H9 (cell line): Measurements from ENCODE around the gene LRRFIP1. TPM values are rescaled to one million over a fixed set of nuclear protein-coding genes. Genes with fewer than 3 reads are reported as not detected.

Experiments
- DNase-seq: peaks from one replicate; pipeline ENCODE4 v3.0.0-alpha.2; 2017
- H2AFZ ChIP-seq: one replicate; pipeline ENCODE4 v1.6.1; 2013; ENCODE audit warnings: mild to moderate bottlenecking, low read length, control low read depth, moderate library complexity
- H2AK5ac ChIP-seq: 2 replicates; pipeline ENCODE4 v1.6.1; 2013; ENCODE audit warnings: low read length, control low read depth, mixed read lengths; ENCODE audit not compliant: insufficient read length
- H2BK120ac ChIP-seq: one replicate; pipeline ENCODE4 v1.6.1; 2013; ENCODE audit warnings: low read depth, mild to moderate bottlenecking, low read length, control low read depth, inconsistent platforms; ENCODE audit not compliant: poor library complexity, severe bottlenecking
- H2BK12ac ChIP-seq: 2 replicates; pipeline ENCODE4 v1.6.1; 2013; ENCODE audit warnings: low read length, control low read depth, mixed read lengths, low read depth; ENCODE audit not compliant: insufficient read length
- H2BK15ac ChIP-seq: 2 replicates; pipeline ENCODE4 v1.6.1; 2013; ENCODE audit warnings: low read depth, low read length, control low read depth
- H2BK20ac ChIP-seq: one replicate; pipeline ENCODE4 v1.6.1; 2013; ENCODE audit warnings: low read depth, mild to moderate bottlenecking, low read length, control low read depth, inconsistent platforms; ENCODE audit not compliant: poor library complexity, severe bottlenecking
- H2BK5ac ChIP-seq: 2 replicates; pipeline ENCODE4 v1.6.1; 2013; ENCODE audit warnings: low read length, control low read depth, mixed read lengths; ENCODE audit not compliant: insufficient read length
- H3K14ac ChIP-seq: 2 replicates; pipeline ENCODE4 v1.6.1; 2013; ENCODE audit warnings: low read length, control low read depth; ENCODE audit not compliant: insufficient read depth
- H3K18ac ChIP-seq: 2 replicates; pipeline ENCODE4 v1.6.1; 2013; ENCODE audit warnings: low read depth, mild to moderate bottlenecking, mixed read lengths, low read length, control low read depth; ENCODE audit not compliant: insufficient read length
- H3K23ac ChIP-seq: 2 replicates; pipeline ENCODE4 v1.6.1; 2013; ENCODE audit warnings: low read length, control low read depth, mixed read lengths, low read depth; ENCODE audit not compliant: insufficient read length
- H3K23me2 ChIP-seq: 2 replicates; pipeline ENCODE4 v1.6.1; 2013; ENCODE audit warnings: low read depth, mild to moderate bottlenecking, mixed read lengths, low read length, control low read depth; ENCODE audit not compliant: insufficient read length, poor library complexity, severe bottlenecking
- H3K27ac ChIP-seq: 2 replicates; pipeline ENCODE4 v1.5.1; 2013; ENCODE audit warnings: low read length, control low read depth, mixed read lengths, low read depth; ENCODE audit not compliant: insufficient read length
- H3K27me3 ChIP-seq: 2 replicates; pipeline ENCODE4 v1.6.1; 2013; ENCODE audit warnings: low read length, control low read depth, inconsistent platforms; ENCODE audit not compliant: insufficient read depth
- H3K4ac ChIP-seq: 2 replicates; pipeline ENCODE4 v1.6.1; 2013; ENCODE audit warnings: low read depth, mild to moderate bottlenecking, control low read depth, inconsistent platforms, low read length, moderate library complexity
- H3K4me1 ChIP-seq: 2 replicates; pipeline ENCODE4 v1.6.1; 2013; ENCODE audit warnings: low read length, control low read depth, inconsistent platforms; ENCODE audit not compliant: insufficient read depth
- H3K4me2 ChIP-seq: 2 replicates; pipeline ENCODE4 v1.6.1; 2013; ENCODE audit warnings: low read length, control low read depth, mixed read lengths; ENCODE audit not compliant: insufficient read length, insufficient read depth
- H3K56ac ChIP-seq: 2 replicates; pipeline ENCODE4 v1.6.1; 2013; ENCODE audit warnings: low read depth, mild to moderate bottlenecking, mixed read lengths, low read length, control low read depth; ENCODE audit not compliant: insufficient read length
- H3K79me1 ChIP-seq: 2 replicates; pipeline ENCODE4 v1.6.1; 2013; ENCODE audit warnings: low read depth, mild to moderate bottlenecking, moderate library complexity, low read length, control low read depth, inconsistent platforms; ENCODE audit not compliant: insufficient read depth, poor library complexity, severe bottlenecking
- H3K79me2 ChIP-seq: 2 replicates; pipeline ENCODE4 v1.6.1; 2013; ENCODE audit warnings: low read length, control low read depth, inconsistent platforms; ENCODE audit not compliant: insufficient read depth
- H3K9ac ChIP-seq: 2 replicates; pipeline ENCODE4 v1.6.1; 2013; ENCODE audit warnings: low read length, control low read depth, mixed read lengths; ENCODE audit not compliant: insufficient read length; ENCODE audit errors: extremely low read depth
- H3K9me3 ChIP-seq: one replicate; pipeline ENCODE4 v1.6.1; 2013; ENCODE audit warnings: low read depth, low read length, inconsistent platforms; ENCODE audit not compliant: control insufficient read depth
- H3T11ph ChIP-seq: one replicate; pipeline ENCODE4 v1.6.1; 2013; ENCODE audit warnings: mild to moderate bottlenecking, low read length, control low read depth, inconsistent platforms
- H4K20me1 ChIP-seq: one replicate; pipeline ENCODE4 v1.6.1; 2013; ENCODE audit not compliant: control insufficient read depth, insufficient read length, insufficient read depth
- H4K5ac ChIP-seq: 2 replicates; pipeline ENCODE4 v1.6.1; 2013; ENCODE audit warnings: low read depth, mild to moderate bottlenecking, mixed read lengths, low read length, control low read depth; ENCODE audit not compliant: insufficient read length
- H4K8ac ChIP-seq: replicated peaks from 2 replicates; pipeline ENCODE4 v1.6.1; 2013; ENCODE audit warnings: low read length, control low read depth, mixed read lengths, low read depth; ENCODE audit not compliant: insufficient read length
- H4K91ac ChIP-seq: 2 replicates; pipeline ENCODE4 v1.6.1; 2013; ENCODE audit warnings: low read depth, mild to moderate bottlenecking, moderate library complexity, mixed read lengths, low read length, control low read depth; ENCODE audit not compliant: insufficient read length
- H3K27ac Mint-ChIP-seq, 3 experiments: 2 replicates in 2 of 3; 3 replicates in 1 of 3; pipeline ENCODE4 v1.8.0; 2020 to 2021; ENCODE audit warnings: mixed read lengths in 3 of 3, mild to moderate bottlenecking in 1 of 3, moderate library complexity in 1 of 3
- H3K27me3 Mint-ChIP-seq: 2 replicates; pipeline ENCODE4 v1.8.0; 2021; ENCODE audit warnings: low read depth, mild to moderate bottlenecking, moderate library complexity, mixed read lengths
- H3K36me3 Mint-ChIP-seq, 3 experiments: 2 replicates in 2 of 3; 3 replicates in 1 of 3; pipeline ENCODE4 v1.8.0; 2020 to 2021; ENCODE audit warnings: low read depth in 3 of 3, mixed read lengths in 3 of 3; ENCODE audit not compliant: insufficient read depth in 1 of 3
- H3K4me1 Mint-ChIP-seq, 2 experiments: 2 replicates each; pipeline ENCODE4 v1.8.0; 2020; ENCODE audit warnings: mixed read lengths in 2 of 2
- H3K4me3 Mint-ChIP-seq, 2 experiments: 2 replicates in 1 of 2; 3 replicates in 1 of 2; pipeline ENCODE4 v1.8.0; 2020 to 2021; ENCODE audit warnings: mild to moderate bottlenecking in 2 of 2, mixed read lengths in 2 of 2, moderate library complexity in 1 of 2
- H3K9me3 Mint-ChIP-seq, 2 experiments: 2 replicates in 1 of 2; 3 replicates in 1 of 2; pipeline ENCODE4 v1.8.0; 2020; ENCODE audit warnings: mild to moderate bottlenecking in 2 of 2, mixed read lengths in 2 of 2, moderate library complexity in 1 of 2
- CTCF ChIP-seq: fragments of 200-600 bp; sonication (generic); conservative IDR thresholded peaks from 3 replicates; pipeline ENCODE4 v1.8.0; 2021; ENCODE audit warnings: antibody characterized with exemption, mild to moderate bottlenecking
- WGBS: extraction: QIAGEN DNeasy Blood & Tissue Kit; methylation state at CpG from one replicate; pipeline ENCODE4 v1.1.7; 2013; ENCODE audit warnings: missing lambda C conversion rate, low lambda C conversion rate, mixed read lengths; ENCODE audit not compliant: insufficient read length; ENCODE audit errors: extremely low coverage; 5-methylcytosine and 5-hydroxymethylcytosine counted together
- total RNA-seq: library from RNA; stranded (reverse); gene quantifications from 2 replicates; pipeline ENCODE4 v1.2.1, GENCODE V29; 2021

LRRFIP1 gene
- total RNA-seq, 1 experiment from 2014 or later: 38.5 TPM

DNA sequence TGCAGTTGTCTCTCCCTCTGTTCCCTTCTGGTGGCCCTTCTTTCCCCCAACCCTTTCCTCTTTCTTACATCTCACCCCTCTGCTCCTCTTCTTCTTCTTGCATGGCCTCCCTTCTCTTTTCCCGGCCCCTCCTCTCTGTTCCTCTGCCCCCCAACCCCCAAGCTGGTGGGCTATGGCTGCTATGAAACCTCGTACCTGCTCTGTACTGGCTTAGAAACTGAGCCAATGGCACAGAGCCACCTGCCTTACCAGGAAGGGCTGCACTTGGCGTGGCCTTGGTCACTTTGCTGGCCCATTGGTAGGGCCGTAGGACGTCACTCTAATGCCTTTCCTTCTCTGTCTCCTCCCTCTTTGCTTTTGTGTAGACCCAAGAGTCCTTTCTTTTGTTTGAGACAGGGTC, 78.9 kb downstream of the LRRFIP1 start:
- H3K27me3 ChIP-seq: no peaks in the 10 kb centered on the region
- H2AFZ ChIP-seq: no peak overlapping the region
- H3K79me2 ChIP-seq: peaks cover 13% of the 10 kb centered on the region; the same call in 1 of the 2 replicates
- H3K14ac ChIP-seq: no peak overlapping the region
- H4K8ac ChIP-seq: no peak overlapping the region
- H2BK5ac ChIP-seq: no peak overlapping the region
- H3K18ac ChIP-seq: no peak overlapping the region
- no peak overlapping the region for H4K91ac ChIP-seq
- Mint-ChIP-seq H3K36me3 (peaks cover 3 to 14% (median 4%) of the 10 kb centered on the region in 3 experiments; a peak in 6 of 7 replicates), H3K4me1 (peaks cover 34 to 36% of the 10 kb centered on the region in 2 experiments), H3K4me3 (no peak overlapping the region), H3K27me3 (no peaks in the 10 kb centered on the region), H3K9me3 (no peaks in the 10 kb centered on the region; a peak in 1 of 5 replicates), H3K27ac (peak overlapping the region in 2 of 3 experiments; percentile 34 to 68; a peak in 2 of 7 replicates)
- H3K4ac ChIP-seq: no peak overlapping the region
- H3K56ac ChIP-seq: no peak overlapping the region
- no peak overlapping the region for H4K5ac ChIP-seq
- no peak overlapping the region for H3K9ac ChIP-seq
- H2BK120ac ChIP-seq: no peak overlapping the region
- H3K23me2 ChIP-seq: peaks cover 4% of the 10 kb centered on the region
- H2AK5ac ChIP-seq: no peak overlapping the region
- no peak for TF ChIP-seq CTCF
- no peak overlapping the region for H3K4me2 ChIP-seq
- H2BK15ac ChIP-seq: no peak overlapping the region
- WGBS: no CpG with 5 or more reads among the region's 5 CpGs
- no peaks in the 10 kb centered on the region for H4K20me1 ChIP-seq
- DNase-seq: no peak
- no peaks in the 10 kb centered on the region for H3K9me3 ChIP-seq
- no peak overlapping the region for H3T11ph ChIP-seq
- H3K23ac ChIP-seq: no peak overlapping the region
- H3K27ac ChIP-seq: no peak overlapping the region
- H2BK20ac ChIP-seq: no peak overlapping the region
- H2BK12ac ChIP-seq: no peak overlapping the region
- peaks cover 9% of the 10 kb centered on the region for H3K79me1 ChIP-seq
- peaks cover 7% of the 10 kb centered on the region for H3K4me1 ChIP-seq
